ENCODE measurements around the gene NOTUM.

DNA sequence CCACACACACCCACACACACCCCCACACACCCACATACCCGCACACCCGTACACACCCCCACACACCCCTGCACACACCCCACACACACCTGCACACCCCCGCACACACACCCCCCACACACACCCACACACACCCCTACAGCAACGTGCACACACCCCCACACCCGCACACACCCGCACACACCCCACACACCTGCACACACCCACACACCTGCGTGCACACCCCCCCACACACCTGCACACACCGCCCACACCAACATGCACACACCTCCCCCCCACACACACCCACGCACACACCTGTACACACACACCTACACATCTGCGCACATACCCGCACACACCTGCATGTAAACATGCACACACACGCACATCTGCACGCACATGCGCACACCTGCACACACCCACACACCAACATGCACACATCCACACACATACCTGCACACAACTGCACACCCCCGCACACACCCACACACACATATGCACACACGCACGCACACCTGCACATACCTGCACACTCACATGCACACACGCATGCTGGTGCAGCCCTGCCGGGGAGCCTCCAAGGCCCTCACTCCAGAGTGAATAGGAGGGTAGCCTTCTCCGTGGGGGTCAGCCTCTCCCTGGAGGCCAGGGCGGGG is 23.9 kb upstream of the NOTUM start:
- TF ChIP-seq, protein P1, sequence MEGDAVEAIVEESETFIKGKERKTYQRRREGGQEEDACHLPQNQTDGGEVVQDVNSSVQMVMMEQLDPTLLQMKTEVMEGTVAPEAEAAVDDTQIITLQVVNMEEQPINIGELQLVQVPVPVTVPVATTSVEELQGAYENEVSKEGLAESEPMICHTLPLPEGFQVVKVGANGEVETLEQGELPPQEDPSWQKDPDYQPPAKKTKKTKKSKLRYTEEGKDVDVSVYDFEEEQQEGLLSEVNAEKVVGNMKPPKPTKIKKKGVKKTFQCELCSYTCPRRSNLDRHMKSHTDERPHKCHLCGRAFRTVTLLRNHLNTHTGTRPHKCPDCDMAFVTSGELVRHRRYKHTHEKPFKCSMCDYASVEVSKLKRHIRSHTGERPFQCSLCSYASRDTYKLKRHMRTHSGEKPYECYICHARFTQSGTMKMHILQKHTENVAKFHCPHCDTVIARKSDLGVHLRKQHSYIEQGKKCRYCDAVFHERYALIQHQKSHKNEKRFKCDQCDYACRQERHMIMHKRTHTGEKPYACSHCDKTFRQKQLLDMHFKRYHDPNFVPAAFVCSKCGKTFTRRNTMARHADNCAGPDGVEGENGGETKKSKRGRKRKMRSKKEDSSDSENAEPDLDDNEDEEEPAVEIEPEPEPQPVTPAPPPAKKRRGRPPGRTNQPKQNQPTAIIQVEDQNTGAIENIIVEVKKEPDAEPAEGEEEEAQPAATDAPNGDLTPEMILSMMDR (IDR thresholded peaks at IDR 0.05): no peak
- TF ChIP-seq POLR2A (IDR thresholded peaks at IDR 0.05): no peak
